HG03342 (cell line): Measurements from ENCODE around the gene GSE1.
A peak's percentile ranks its signal among the peaks of the same experiment; 100 is the strongest.

Source experiments
- ATAC-seq: cut with Tn5 transposase; IDR thresholded peaks from one replicate; pipeline ENCODE4 v1.9.1; 2021; ENCODE audit warnings: mild to moderate bottlenecking, moderate library complexity; ENCODE audit not compliant: unreplicated experiment

The GSE1 gene

GRCh38 chr16:85612801-85613603 is at the start of gene GSE1:
Gene GSE1 (plus strand): TSS chr16:85613322. CDS start chr16:85613392, 70 bp downstream.
- ATAC-seq, result peak; percentile 49

- ATAC-seq, result no peak
Measured at GRCh38 chr16:85563515-85564276, 49.4 kb upstream of the GSE1 start.

GRCh38 chr16:85564277-85565051 is 48.7 kb upstream of the GSE1 start:
- ATAC-seq, result no peak

- ATAC-seq, result no peak
Measured at GRCh38 chr16:85565340-85565739, 47.8 kb upstream of the GSE1 start.

GRCh38 chr16:85565801-85566526 is 47.2 kb upstream of the GSE1 start:
- ATAC-seq, result no peak

- no peak for ATAC-seq
Measured at GRCh38 chr16:85566561-85567100, 46.5 kb upstream of the GSE1 start.

GRCh38 chr16:85567101-85567866 is 45.8 kb upstream of the GSE1 start:
- ATAC-seq, result no peak

- ATAC-seq, result no peak
Measured at GRCh38 chr16:85567935-85568334, 45.2 kb upstream of the GSE1 start.

- ATAC-seq, result no peak
Measured at GRCh38 chr16:85568519-85568918, 44.6 kb upstream of the GSE1 start.

GRCh38 chr16:85569039-85569614 is 44.0 kb upstream of the GSE1 start:
- ATAC-seq, result no peak

GRCh38 chr16:85569615-85570212 is 43.4 kb upstream of the GSE1 start:
- ATAC-seq, result peak; percentile 56

- peak; percentile 20 for ATAC-seq
Measured at GRCh38 chr16:85570213-85570734, 42.8 kb upstream of the GSE1 start.

- peak; percentile 50 for ATAC-seq
Measured at GRCh38 chr16:85570735-85571562, 42.2 kb upstream of the GSE1 start.

- peak; percentile 8 for ATAC-seq
Measured at GRCh38 chr16:85571563-85571812, 41.6 kb upstream of the GSE1 start.

- ATAC-seq, result peak; percentile 5
Measured at GRCh38 chr16:85571813-85572619, 41.1 kb upstream of the GSE1 start.

GRCh38 chr16:85573045-85573695 is 40.0 kb upstream of the GSE1 start:
- no peak for ATAC-seq
